ENCODE data around the gene MAP2K6.

Gene MAP2K6

DNA sequence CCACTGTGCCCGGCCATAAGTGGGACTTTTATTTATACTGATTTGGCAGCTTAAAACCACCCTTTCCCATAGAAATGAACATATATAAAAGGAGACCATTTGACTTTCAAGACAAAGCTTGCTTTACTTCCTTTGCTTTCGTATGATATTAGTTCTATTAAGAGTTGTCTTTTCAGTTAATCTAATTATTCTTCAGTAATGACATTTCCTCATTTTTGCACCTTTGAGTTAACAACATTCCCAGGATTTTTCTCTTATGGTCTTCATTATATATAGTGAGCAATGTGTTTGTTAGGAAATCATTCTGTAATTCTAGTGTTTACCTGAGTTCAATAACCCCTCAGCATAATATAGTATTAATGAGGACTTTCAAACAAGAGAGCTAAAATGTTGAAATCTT is 173.8 kb downstream of the MAP2K6 start:
- DNase-seq, result no peak

DNA sequence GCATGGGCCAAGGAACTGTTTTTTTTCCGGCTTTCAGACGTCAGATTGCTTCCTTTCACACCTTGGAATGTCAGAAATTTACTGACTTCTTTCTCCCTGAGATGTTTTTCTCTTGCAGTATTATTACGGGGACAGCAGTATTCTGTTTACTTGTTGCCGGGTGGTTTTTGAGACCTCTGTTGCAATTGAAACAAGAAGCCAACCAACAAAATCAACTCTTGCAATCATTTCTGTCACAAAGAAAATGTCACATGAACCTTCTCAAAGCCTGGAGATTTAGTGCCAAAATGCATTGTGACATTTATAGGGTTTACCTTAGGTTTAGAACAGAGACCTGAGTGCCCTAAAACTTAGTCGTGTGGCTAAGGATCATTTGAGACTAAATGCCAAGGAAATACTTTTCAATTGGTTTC is 174.3 kb downstream of the MAP2K6 start:
- DNase-seq, result no peak

DNA sequence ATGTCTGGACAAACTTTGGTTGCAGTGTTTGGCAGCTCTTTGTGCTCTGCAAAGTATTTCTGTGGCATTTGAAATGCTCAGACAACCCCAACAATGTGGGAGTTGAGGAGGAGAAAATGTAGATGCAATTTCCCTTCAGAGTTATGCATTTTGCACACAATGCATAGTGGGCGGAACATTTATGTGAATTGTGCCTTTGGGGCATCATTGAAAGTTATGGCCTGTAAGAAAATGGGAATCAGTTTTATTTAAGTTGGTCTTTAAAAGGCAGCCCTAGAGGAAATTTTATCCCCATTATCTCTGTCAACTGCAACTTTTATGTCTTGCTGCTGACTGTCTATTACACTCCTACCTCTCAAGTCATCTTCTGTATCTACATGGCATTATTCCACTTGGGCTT is 176.2 kb downstream of the MAP2K6 start:
- DNase-seq, result no peak

GRCh38 chr17:69592692-69593350 is 178.3 kb downstream of the MAP2K6 start:
- DNase-seq, result no peak

DNA sequence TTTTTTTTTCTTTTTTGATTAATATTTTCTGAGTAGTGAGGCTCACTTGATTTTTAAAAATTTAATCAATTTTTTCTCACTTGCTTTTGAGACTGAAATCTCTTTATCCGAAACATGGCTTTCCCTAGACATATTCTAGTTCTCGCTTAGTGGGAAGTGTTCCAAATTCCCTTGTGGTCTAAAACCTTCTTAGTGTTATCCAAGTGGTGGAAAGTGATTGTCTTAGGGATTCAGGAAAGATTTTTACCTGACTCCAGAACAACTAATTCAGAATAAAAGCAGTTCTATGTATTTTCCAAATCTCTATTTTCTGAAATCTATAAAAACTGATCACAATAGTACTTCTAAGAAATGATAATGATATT is 178.8 kb downstream of the MAP2K6 start:
- no peak for DNase-seq

DNA sequence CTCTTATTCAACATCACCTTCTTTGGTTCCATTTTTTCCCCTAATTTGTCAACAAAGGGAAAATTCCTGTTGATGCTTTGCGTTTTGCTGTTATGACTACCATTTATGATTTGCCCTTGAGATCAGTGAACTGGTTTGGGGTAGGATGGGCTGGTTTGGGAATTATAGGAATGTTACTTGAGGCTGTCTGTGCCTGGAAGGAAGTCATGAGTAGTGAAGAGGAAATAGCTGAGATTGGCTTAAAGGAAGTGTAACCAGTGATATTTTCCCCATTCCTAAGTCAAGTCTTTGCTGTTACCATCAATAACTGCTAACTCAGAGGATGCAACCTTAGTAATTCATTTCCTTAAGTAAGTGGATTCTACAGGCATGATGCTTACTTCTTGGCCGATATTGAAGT is 179.2 kb downstream of the MAP2K6 start:
- no peak for DNase-seq

GRCh38 chr17:69594641-69595040 is 180.1 kb downstream of the MAP2K6 start:
- DNase-seq, result no peak

DNA sequence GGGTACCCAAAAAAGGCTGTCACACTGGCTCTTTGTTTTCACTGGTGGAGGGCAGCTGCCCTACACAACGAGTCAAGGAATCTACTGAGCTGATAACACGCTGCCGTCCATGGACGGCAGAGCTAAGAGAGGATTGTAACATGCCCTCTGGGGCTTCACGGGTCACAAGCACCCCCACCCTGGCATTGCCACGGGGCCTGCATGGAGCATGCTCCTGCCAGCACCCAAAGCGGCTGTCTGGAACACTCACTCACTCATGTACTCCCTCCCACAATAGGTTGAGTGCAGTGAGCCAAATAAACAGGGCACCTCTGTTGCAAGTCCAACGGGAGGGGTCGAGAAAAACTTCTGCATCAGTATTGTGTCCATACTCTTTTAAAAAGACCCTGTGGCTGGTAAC is 181.6 kb downstream of the MAP2K6 start:
- no peak for DNase-seq

DNA sequence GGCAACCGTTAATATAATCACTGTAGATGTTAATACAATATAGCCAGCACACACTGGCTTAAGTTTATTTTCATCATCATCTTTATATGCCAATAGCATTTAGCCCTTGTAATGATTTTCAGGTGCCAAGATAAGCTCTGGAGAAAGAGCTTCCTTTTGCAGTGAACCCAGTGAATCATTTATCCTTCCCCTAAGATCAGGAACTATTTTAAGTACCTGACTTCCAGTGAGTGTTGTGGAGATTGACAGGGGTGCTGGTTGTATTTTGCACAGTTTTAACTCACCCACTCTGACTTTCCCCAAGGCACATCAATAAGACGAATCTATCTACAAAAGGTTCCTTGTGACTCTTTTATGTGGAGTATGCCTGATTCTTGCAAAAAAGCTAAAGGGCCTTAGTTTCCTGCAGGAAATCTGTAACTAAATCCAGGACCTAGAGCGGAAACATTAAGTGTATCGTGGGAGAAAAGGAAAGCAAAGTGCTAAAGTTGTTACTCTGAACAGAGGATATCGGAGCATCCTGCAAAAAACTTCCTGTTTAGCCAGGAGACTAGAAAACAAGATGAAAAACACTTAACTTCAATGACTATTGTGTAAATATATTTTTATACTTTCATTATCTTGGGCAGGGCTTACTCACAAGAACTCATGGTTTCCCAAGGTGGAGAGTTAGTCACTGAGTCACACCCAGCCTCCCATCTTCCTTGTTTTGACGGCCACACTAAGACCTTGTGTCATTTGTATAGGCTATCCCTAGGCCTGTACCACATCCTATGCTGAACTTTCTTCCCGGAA is 183.6 kb downstream of the MAP2K6 start:
- DNase-seq, result no peak

- DNase-seq, result no peak
Observed at GRCh38 chr17:69602972-69603371, 188.5 kb downstream of the MAP2K6 start.
